Fibroblast of lung (primary cell): ENCODE results near the gene CADM3. TPM values are rescaled to one million over a fixed set of nuclear protein-coding genes. Genes with fewer than 3 reads are reported as not detected.

Source experiments
- DNase-seq, 2 donors: peaks; one replicate each; pipeline versions ENCODE4 v3.0.0 to v3.0.0-alpha.2; 2010; ENCODE audit warnings: low read depth in 2 of 2
- H2AFZ ChIP-seq: 2 replicates; pipeline ENCODE4 v1.5.1; 2012; ENCODE audit warnings: low read length, control low read depth, inconsistent platforms
- H3K27ac ChIP-seq: 2 replicates; pipeline ENCODE4 v1.5.1; 2011; ENCODE audit warnings: low read length, control low read depth; ENCODE audit not compliant: insufficient read depth
- H3K27me3 ChIP-seq: 2 replicates; pipeline ENCODE4 v1.5.1; 2011; ENCODE audit warnings: mild to moderate bottlenecking, low read length; ENCODE audit not compliant: control insufficient read depth, insufficient read depth
- H3K36me3 ChIP-seq: 2 replicates; pipeline ENCODE4 v1.5.1; 2011; ENCODE audit warnings: low read length; ENCODE audit not compliant: control insufficient read depth, insufficient read depth
- H3K4me1 ChIP-seq: 2 replicates; pipeline ENCODE4 v1.5.1; 2011; ENCODE audit warnings: low read length; ENCODE audit not compliant: control insufficient read depth, insufficient read depth; ENCODE audit errors: extremely low read depth
- H3K4me2 ChIP-seq: 2 replicates; pipeline ENCODE4 v1.5.1; 2011; ENCODE audit warnings: low read length, control low read depth; ENCODE audit not compliant: insufficient read depth; ENCODE audit errors: extremely low read depth
- H3K4me3 ChIP-seq, 4 experiments: fragments of 200-600 bp in 1 of 4; sonication (generic) in 1 of 4; replicated peaks in 1 of 4; 2 replicates each; pipeline ENCODE4 v1.5.1; 2011 to 2016; ENCODE audit warnings: low read length in 4 of 4, low read depth in 3 of 4, mild to moderate bottlenecking in 3 of 4, control low read depth in 2 of 4, inconsistent platforms in 1 of 4, mixed read lengths in 1 of 4; ENCODE audit not compliant: insufficient read depth in 1 of 4; ENCODE audit errors: control extremely low read depth in 1 of 4
- H3K79me2 ChIP-seq: 2 replicates; pipeline ENCODE4 v1.5.1; 2012; ENCODE audit warnings: mild to moderate bottlenecking, low read length, inconsistent platforms; ENCODE audit not compliant: control insufficient read depth, insufficient read depth
- H3K9ac ChIP-seq: 2 replicates; pipeline ENCODE4 v1.5.1; 2011; ENCODE audit warnings: mild to moderate bottlenecking, low read length, control low read depth; ENCODE audit not compliant: insufficient read depth
- H3K9me3 ChIP-seq: 2 replicates; pipeline ENCODE4 v1.5.1; 2012; ENCODE audit warnings: low read depth, low read length; ENCODE audit not compliant: control insufficient read depth, insufficient read depth
- H4K20me1 ChIP-seq: 2 replicates; pipeline ENCODE4 v1.5.1; 2011; ENCODE audit warnings: low read length; ENCODE audit not compliant: control insufficient read depth, insufficient read depth; ENCODE audit errors: extremely low read depth
- EZH2 ChIP-seq: IDR thresholded peaks from 2 replicates; pipeline ENCODE4 v1.5.1; 2012; ENCODE audit warnings: low read length, control low read depth, mild to moderate bottlenecking; ENCODE audit errors: missing control alignments
- polyA plus RNA-seq, 2 donors: library from polyadenylated mRNA; depleted of rRNA in 1 of 2; stranded (reverse) in 1 of 2; unstranded in 1 of 2; fragments of >200 nt; gene quantifications; 2 replicates each; pipeline ENCODE4 v1.2.1, GENCODE V29; 2011 to 2012; ENCODE audit warnings: missing spikeins in 1 of 2
- total RNA-seq: library from RNA; depleted of rRNA; stranded (reverse); fragments of >200 nt; gene quantifications from 2 replicates; pipeline ENCODE4 v1.2.1, GENCODE V29; 2014
- TF ChIP-seq, protein P1 (sequence below), 2 donors: IDR thresholded peaks in 1 of 2; conservative IDR thresholded peaks in 1 of 2; 1 replicate in 1 of 2; 2 replicates in 1 of 2; pipeline ENCODE4 v1.5.1; 2011 to 2012; ENCODE audit warnings: low read length in 2 of 2, control low read depth in 1 of 2, inconsistent platforms in 1 of 2, low read depth in 1 of 2, mild to moderate bottlenecking in 1 of 2

CADM3 gene
- total and polyA plus RNA-seq, 2 donors (not counting 1 experiment from before 2014, with no cell fraction given), result not detected

DNA sequence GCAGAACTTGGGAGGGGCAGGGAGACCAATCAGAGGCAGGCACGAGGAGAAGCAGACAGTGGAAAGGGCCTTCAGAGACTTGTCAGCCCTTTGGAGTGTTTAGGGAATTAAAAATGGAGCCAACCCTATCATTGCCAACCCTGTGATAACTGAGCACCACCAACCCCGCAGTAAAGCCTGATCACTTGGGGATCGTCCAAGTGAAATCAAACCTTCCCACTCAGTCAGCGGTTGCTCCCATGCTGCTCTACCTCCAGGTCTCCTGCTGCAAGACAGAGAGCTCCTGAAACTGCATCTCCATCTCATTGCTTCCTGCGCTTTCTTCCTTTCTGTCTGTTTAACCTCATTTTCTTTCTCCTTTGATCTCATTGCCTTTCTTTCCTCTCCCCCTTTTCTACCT lies 28.5 kb downstream of the CADM3 start:
- no peak overlapping the region for H3K27ac ChIP-seq
- H3K4me1 ChIP-seq, result no peaks in the 10 kb centered on the region
- no peaks in the 10 kb centered on the region for H3K9me3 ChIP-seq
- no peaks in the 10 kb centered on the region for H3K27me3 ChIP-seq
- H3K36me3 ChIP-seq, result no peaks in the 10 kb centered on the region
- H3K79me2 ChIP-seq, result no peaks in the 10 kb centered on the region
- no peak overlapping the region for H3K4me3 ChIP-seq
- H3K9ac ChIP-seq, result no peak overlapping the region
- no peak for DNase-seq
- TF ChIP-seq, protein P1, sequence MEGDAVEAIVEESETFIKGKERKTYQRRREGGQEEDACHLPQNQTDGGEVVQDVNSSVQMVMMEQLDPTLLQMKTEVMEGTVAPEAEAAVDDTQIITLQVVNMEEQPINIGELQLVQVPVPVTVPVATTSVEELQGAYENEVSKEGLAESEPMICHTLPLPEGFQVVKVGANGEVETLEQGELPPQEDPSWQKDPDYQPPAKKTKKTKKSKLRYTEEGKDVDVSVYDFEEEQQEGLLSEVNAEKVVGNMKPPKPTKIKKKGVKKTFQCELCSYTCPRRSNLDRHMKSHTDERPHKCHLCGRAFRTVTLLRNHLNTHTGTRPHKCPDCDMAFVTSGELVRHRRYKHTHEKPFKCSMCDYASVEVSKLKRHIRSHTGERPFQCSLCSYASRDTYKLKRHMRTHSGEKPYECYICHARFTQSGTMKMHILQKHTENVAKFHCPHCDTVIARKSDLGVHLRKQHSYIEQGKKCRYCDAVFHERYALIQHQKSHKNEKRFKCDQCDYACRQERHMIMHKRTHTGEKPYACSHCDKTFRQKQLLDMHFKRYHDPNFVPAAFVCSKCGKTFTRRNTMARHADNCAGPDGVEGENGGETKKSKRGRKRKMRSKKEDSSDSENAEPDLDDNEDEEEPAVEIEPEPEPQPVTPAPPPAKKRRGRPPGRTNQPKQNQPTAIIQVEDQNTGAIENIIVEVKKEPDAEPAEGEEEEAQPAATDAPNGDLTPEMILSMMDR (conservative IDR thresholded peaks at IDR 0.05 in 1 of 2, IDR thresholded peaks at IDR 0.05 in 1 of 2; ENCODE audit: low read depth in 1 of 2, low read length in 2 of 2), result no peak
- TF ChIP-seq EZH2, result no peak
- no peaks in the 10 kb centered on the region for H4K20me1 ChIP-seq
- H2AFZ ChIP-seq, result no peak overlapping the region
- H3K4me2 ChIP-seq, result no peak overlapping the region

DNA sequence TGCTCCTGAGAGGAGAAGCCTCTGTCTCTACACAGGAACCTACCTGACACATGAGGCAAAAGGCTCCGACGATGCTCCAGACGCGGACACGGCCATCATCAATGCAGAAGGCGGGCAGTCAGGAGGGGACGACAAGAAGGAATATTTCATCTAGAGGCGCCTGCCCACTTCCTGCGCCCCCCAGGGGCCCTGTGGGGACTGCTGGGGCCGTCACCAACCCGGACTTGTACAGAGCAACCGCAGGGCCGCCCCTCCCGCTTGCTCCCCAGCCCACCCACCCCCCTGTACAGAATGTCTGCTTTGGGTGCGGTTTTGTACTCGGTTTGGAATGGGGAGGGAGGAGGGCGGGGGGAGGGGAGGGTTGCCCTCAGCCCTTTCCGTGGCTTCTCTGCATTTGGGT lies 29.4 kb downstream of the CADM3 start:
- Histone ChIP-seq H3K27me3 (no peaks in the 10 kb centered on the region), H3K27ac (no peak overlapping the region), H3K79me2 (no peaks in the 10 kb centered on the region), H2AFZ (no peak overlapping the region), H3K4me2 (no peak overlapping the region), H3K4me3 (no peak overlapping the region), H3K4me1 (no peaks in the 10 kb centered on the region), H3K36me3 (no peaks in the 10 kb centered on the region), H4K20me1 (no peaks in the 10 kb centered on the region), H3K9me3 (no peaks in the 10 kb centered on the region), H3K9ac (no peak overlapping the region)
- no peak for TF ChIP-seq EZH2
- TF ChIP-seq, protein P1 (conservative IDR thresholded peaks at IDR 0.05 in 1 of 2, IDR thresholded peaks at IDR 0.05 in 1 of 2; ENCODE audit: low read depth in 1 of 2, low read length in 2 of 2), result no peak
- DNase-seq, result no peak

DNA sequence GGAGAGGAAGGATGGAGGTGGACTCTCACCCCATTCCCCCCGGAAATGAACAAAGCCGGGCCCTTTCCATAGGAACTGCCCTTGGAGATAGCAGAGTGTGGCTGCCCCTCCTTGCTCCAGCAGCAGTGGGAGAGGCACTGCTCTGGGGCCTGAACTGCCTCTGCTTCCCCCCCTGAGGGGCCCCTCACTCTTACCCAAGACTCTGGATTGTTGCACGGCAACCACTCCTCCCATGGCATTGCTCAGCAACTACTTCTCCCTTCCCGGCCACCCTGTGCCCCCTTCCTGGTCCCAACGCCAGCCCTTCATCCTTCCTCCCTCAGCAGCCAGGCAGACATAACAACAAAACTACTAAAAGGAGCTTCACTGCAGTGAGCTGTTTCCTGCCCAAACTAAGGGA lies 30.2 kb downstream of the CADM3 start:
- Histone ChIP-seq H3K36me3 (no peaks in the 10 kb centered on the region), H4K20me1 (no peaks in the 10 kb centered on the region), H3K9me3 (no peaks in the 10 kb centered on the region), H3K27me3 (no peaks in the 10 kb centered on the region), H3K27ac (no peak overlapping the region), H3K79me2 (no peaks in the 10 kb centered on the region), H3K4me1 (no peaks in the 10 kb centered on the region), H3K4me3 (no peak overlapping the region), H2AFZ (no peak overlapping the region), H3K9ac (no peak overlapping the region), H3K4me2 (no peak overlapping the region)
- DNase-seq, result no peak
- no peak for TF ChIP-seq EZH2
- TF ChIP-seq, protein P1 (conservative IDR thresholded peaks at IDR 0.05 in 1 of 2, IDR thresholded peaks at IDR 0.05 in 1 of 2; ENCODE audit: low read depth in 1 of 2, low read length in 2 of 2), result no peak
